Measurements from ENCODE around the gene ELF1. TPM values are rescaled to one million over a fixed set of nuclear protein-coding genes. Genes with fewer than 3 reads are reported as not detected.

ELF1 gene
- total and polyA plus RNA-seq, 3 experiments from 2014 or later = 76.8 to 139 (median 77.6) TPM

- ChIA-PET CTCF (interaction anchor here (0.6 to 2.8 kb wide), 5 partner anchors 9 to 195 kb away, joined by 3 to 10 read pairs (median 4); partner anchors contain the start of gene SLC25A15), POLR2A (interaction anchor here (0.6 to 1.5 kb wide), 4 partner anchors 11 to 35 kb away, joined by 3 to 7 read pairs (median 4); partner anchors contain the start of gene ELF1)
- no peaks in the 10 kb centered on the region for H3K36me3 ChIP-seq (ENCODE audit: insufficient read depth, low read length)
Measured at GRCh38 chr13:40983725-40984667, 35.1 kb downstream of the ELF1 start.

DNA sequence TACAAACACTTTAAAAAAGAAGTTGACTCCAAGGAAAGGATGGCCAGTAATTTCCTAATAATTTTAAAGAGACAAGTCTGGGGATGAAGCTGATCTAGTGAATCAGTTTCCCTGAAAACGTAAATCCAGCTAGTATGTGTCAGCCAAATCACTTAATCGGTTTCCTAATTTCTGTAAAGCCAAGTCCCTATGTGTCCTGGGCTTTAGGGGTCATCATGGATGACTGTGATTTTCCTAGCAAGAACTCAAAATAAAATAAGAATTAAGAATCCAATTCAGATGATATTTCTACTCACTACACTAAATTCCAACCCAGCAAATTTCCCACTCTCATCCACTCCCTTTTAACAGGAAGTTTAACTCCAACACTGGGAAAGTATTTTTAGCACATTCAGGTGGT lies 35.9 kb downstream of the ELF1 start:
- H3K27ac Mint-ChIP-seq = peak overlapping the region; percentile 91 to 99 (median 96)
- H3K4me1 Mint-ChIP-seq = peaks cover 55 to 73% (median 59%) of the 10 kb centered on the region in 3 donors
- Histone ChIP-seq H3K27me3 (ENCODE audit: insufficient read depth, low read length, poor library complexity, severe bottlenecking) (no peaks in the 10 kb centered on the region), H3K4me1 (ENCODE audit: insufficient read depth, low read length) (peaks cover 46% of the 10 kb centered on the region), H3K27ac (ENCODE audit: low read depth, low read length) (peak overlapping the region; percentile 81), H3K4me3 (ENCODE audit: low read length) (peak overlapping the region; percentile 81), H3K9me3 (ENCODE audit: low read length) (no peaks in the 10 kb centered on the region), H3K36me3 (ENCODE audit: insufficient read depth, low read length) (no peaks in the 10 kb centered on the region)
- no peak for DNase-seq
- ChIA-PET POLR2A (no interaction called here), CTCF (no interaction called here)
- H3K9me3 Mint-ChIP-seq = no peaks in the 10 kb centered on the region
- H3K36me3 Mint-ChIP-seq = peaks cover 0 to 29% (median 4%) of the 10 kb centered on the region in 3 donors
- H3K4me3 Mint-ChIP-seq = peak overlapping the region; percentile 86 to 96 (median 93)
- peaks cover 0 to 2% of the 10 kb centered on the region in 2 donors for H3K27me3 Mint-ChIP-seq

More at GRCh38 chr13:40983725-40984667, 35.1 kb downstream of the ELF1 start:
- H3K36me3 Mint-ChIP-seq = peaks cover 0 to 25% (median 4%) of the 10 kb centered on the region in 3 donors
- peak overlapping the region; percentile 84 to 96 (median 91) for H3K4me3 Mint-ChIP-seq
- no peak for DNase-seq
- H3K27ac ChIP-seq (ENCODE audit: low read depth, low read length) = peak overlapping the region; percentile 81
- H3K4me3 ChIP-seq (ENCODE audit: low read length) = peak overlapping the region; percentile 63
- no peaks in the 10 kb centered on the region for H3K27me3 ChIP-seq (ENCODE audit: insufficient read depth, low read length, poor library complexity, severe bottlenecking)
- H3K9me3 Mint-ChIP-seq = no peaks in the 10 kb centered on the region
- peaks cover 58 to 73% (median 59%) of the 10 kb centered on the region in 3 donors for H3K4me1 Mint-ChIP-seq
- H3K27me3 Mint-ChIP-seq = peaks cover 0 to 2% of the 10 kb centered on the region in 2 donors
- H3K9me3 ChIP-seq (ENCODE audit: low read length) = no peaks in the 10 kb centered on the region
- peaks cover 51% of the 10 kb centered on the region for H3K4me1 ChIP-seq (ENCODE audit: insufficient read depth, low read length)
- peak overlapping the region; percentile 91 to 99 (median 96) for H3K27ac Mint-ChIP-seq

DNA sequence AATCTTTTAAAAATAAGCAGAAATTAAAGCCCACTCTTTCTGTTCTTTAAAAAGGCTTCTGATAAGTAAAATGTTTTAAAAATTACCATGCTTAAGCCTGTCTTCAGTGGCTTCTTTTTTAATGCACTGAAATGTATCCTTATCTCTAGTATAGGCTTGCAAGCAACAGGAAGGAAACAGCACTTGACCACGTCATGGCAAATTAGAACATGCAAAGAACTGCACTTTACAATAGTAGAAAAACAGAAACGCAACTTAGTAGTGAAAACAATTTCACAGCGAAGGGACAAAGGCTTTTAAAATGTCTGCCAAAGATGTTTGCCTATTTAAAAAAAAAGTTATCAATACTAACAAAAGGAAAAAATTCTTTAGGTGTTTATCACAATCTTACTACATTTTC lies 36.3 kb downstream of the ELF1 start:
- Histone ChIP-seq H3K4me1 (ENCODE audit: insufficient read depth, low read length) (peaks cover 44% of the 10 kb centered on the region), H3K4me3 (ENCODE audit: low read length) (peak overlapping the region; percentile 81), H3K9me3 (ENCODE audit: low read length) (no peaks in the 10 kb centered on the region), H3K27me3 (ENCODE audit: insufficient read depth, low read length, poor library complexity, severe bottlenecking) (no peaks in the 10 kb centered on the region), H3K36me3 (ENCODE audit: insufficient read depth, low read length) (no peaks in the 10 kb centered on the region), H3K27ac (ENCODE audit: low read depth, low read length) (peak overlapping the region; percentile 81)
- POLR2A ChIA-PET = interaction anchor here (1.0 to 1.5 kb wide), 2 partner anchors 34 to 37 kb away, joined by 4 to 6 read pairs; partner anchors contain the start of gene ELF1
- peak overlapping the region; percentile 91 to 99 (median 96) for H3K27ac Mint-ChIP-seq
- peaks cover 0 to 2% of the 10 kb centered on the region in 2 donors for H3K27me3 Mint-ChIP-seq
- peaks cover 0 to 33% (median 7%) of the 10 kb centered on the region in 3 donors for H3K36me3 Mint-ChIP-seq
- DNase-seq = peak in 4 of 5 donors; percentile 37 to 81 (median 78)
- CTCF ChIA-PET = interaction anchor here (2.6 kb wide), 1 partner anchor 72 kb away, joined by 9 read pairs; no protein-coding TSS in a partner anchor
- peak overlapping the region; percentile 86 to 96 (median 93) for H3K4me3 Mint-ChIP-seq
- H3K4me1 Mint-ChIP-seq = peaks cover 55 to 73% (median 59%) of the 10 kb centered on the region in 3 donors
- H3K9me3 Mint-ChIP-seq = no peaks in the 10 kb centered on the region

- no peak for DNase-seq
- Mint-ChIP-seq H3K4me1 (peaks cover 61 to 78% (median 63%) of the 10 kb centered on the region in 3 donors), H3K9me3 (no peaks in the 10 kb centered on the region), H3K4me3 (peak overlapping the region; percentile 86 to 96 (median 93)), H3K36me3 (peaks cover 0 to 39% (median 9%) of the 10 kb centered on the region in 3 donors), H3K27me3 (peaks cover 0 to 2% of the 10 kb centered on the region in 2 donors), H3K27ac (peak overlapping the region; percentile 83 to 99 (median 96))
- Histone ChIP-seq H3K27ac (ENCODE audit: low read depth, low read length) (peak overlapping the region; percentile 81), H3K9me3 (ENCODE audit: low read length) (no peaks in the 10 kb centered on the region), H3K27me3 (ENCODE audit: insufficient read depth, low read length, poor library complexity, severe bottlenecking) (no peaks in the 10 kb centered on the region), H3K4me1 (ENCODE audit: insufficient read depth, low read length) (peaks cover 49% of the 10 kb centered on the region), H3K4me3 (ENCODE audit: low read length) (peak overlapping the region; percentile 81), H3K36me3 (ENCODE audit: insufficient read depth, low read length) (no peaks in the 10 kb centered on the region)
- CTCF ChIA-PET = interaction anchor here (1.0 to 2.6 kb wide), 3 partner anchors 35 to 73 kb away, joined by 3 to 9 read pairs (median 8); partner anchors contain the start of gene ELF1
- POLR2A ChIA-PET = interaction anchor here (0.7 to 1.8 kb wide), 5 partner anchors 9 to 79 kb away, joined by 3 to 6 read pairs (median 5); partner anchors contain the start of gene ELF1
Measured at GRCh38 chr13:40981949-40982348, 37.2 kb downstream of the ELF1 start.

DNA sequence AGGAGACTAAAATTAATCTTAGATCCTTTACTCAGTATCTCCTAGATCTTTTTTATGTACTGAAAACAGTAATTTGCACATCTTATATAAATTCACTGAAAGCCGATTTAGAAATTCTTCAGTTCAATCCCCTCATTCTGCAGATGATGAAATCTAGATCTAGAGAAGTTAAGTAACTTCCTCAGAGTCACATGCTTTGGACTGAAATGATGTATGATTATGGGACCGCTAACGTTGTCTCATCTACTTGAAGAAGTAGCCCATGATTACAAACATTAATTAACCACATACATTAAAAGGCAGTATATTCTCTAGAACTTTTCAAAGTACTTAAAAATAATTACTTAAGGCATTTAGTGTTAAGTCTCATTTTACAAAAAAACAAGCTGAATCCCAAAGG lies 37.8 kb downstream of the ELF1 start:
- Mint-ChIP-seq H3K27me3 (peaks cover 0 to 2% of the 10 kb centered on the region in 2 donors), H3K36me3 (peaks cover 0 to 43% (median 9%) of the 10 kb centered on the region in 3 donors), H3K4me1 (peaks cover 63 to 80% (median 66%) of the 10 kb centered on the region in 3 donors), H3K4me3 (peak overlapping the region; percentile 86 to 96 (median 93)), H3K27ac (peak overlapping the region; percentile 84 to 99 (median 96)), H3K9me3 (no peaks in the 10 kb centered on the region)
- H3K36me3 ChIP-seq (ENCODE audit: insufficient read depth, low read length) = no peaks in the 10 kb centered on the region
- H3K4me3 ChIP-seq (ENCODE audit: low read length) = peak overlapping the region; percentile 81
- peaks cover 51% of the 10 kb centered on the region for H3K4me1 ChIP-seq (ENCODE audit: insufficient read depth, low read length)
- POLR2A ChIA-PET = interaction anchor here (0.7 to 1.8 kb wide), 7 partner anchors 9 to 79 kb away, joined by 3 to 6 read pairs (median 4); partner anchors contain the start of gene ELF1
- CTCF ChIA-PET = interaction anchor here (1.0 to 2.6 kb wide), 4 partner anchors 35 to 73 kb away, joined by 3 to 9 read pairs (median 6); partner anchors contain the start of gene ELF1
- no peaks in the 10 kb centered on the region for H3K9me3 ChIP-seq (ENCODE audit: low read length)
- H3K27ac ChIP-seq (ENCODE audit: low read depth, low read length) = peak overlapping the region; percentile 81
- no peaks in the 10 kb centered on the region for H3K27me3 ChIP-seq (ENCODE audit: insufficient read depth, low read length, poor library complexity, severe bottlenecking)
- DNase-seq = peak in 1 of 5 donors; percentile 41

GRCh38 chr13:40980461-40980860 lies 38.7 kb downstream of the ELF1 start:
- POLR2A ChIA-PET = interaction anchor here (0.8 to 1.8 kb wide), 4 partner anchors 10 to 80 kb away, joined by 3 to 5 read pairs (median 4); partner anchors contain the start of gene ELF1
- Histone ChIP-seq H3K27ac (ENCODE audit: low read depth, low read length) (peak overlapping the region; percentile 81), H3K4me1 (ENCODE audit: insufficient read depth, low read length) (peaks cover 51% of the 10 kb centered on the region), H3K36me3 (ENCODE audit: insufficient read depth, low read length) (no peaks in the 10 kb centered on the region), H3K4me3 (ENCODE audit: low read length) (peak overlapping the region; percentile 81), H3K9me3 (ENCODE audit: low read length) (no peaks in the 10 kb centered on the region), H3K27me3 (ENCODE audit: insufficient read depth, low read length, poor library complexity, severe bottlenecking) (no peaks in the 10 kb centered on the region)
- peak overlapping the region; percentile 5 to 95 (median 90) for H3K27ac Mint-ChIP-seq
- H3K27me3 Mint-ChIP-seq = peaks cover 0 to 2% of the 10 kb centered on the region in 2 donors
- peaks cover 64 to 80% (median 66%) of the 10 kb centered on the region in 3 donors for H3K4me1 Mint-ChIP-seq
- DNase-seq = peak in 2 of 5 donors; percentile 51 to 58
- H3K36me3 Mint-ChIP-seq = peaks cover 0 to 50% (median 9%) of the 10 kb centered on the region in 3 donors
- H3K4me3 Mint-ChIP-seq = peak overlapping the region; percentile 86 to 96 (median 93)
- no peaks in the 10 kb centered on the region for H3K9me3 Mint-ChIP-seq
- CTCF ChIA-PET = interaction anchor here (1.0 to 2.6 kb wide), 4 partner anchors 10 to 74 kb away, joined by 3 to 9 read pairs (median 8); partner anchors contain the start of gene ELF1

- Histone ChIP-seq H3K9me3 (ENCODE audit: low read length) (no peaks in the 10 kb centered on the region), H3K36me3 (ENCODE audit: insufficient read depth, low read length) (no peaks in the 10 kb centered on the region), H3K4me3 (ENCODE audit: low read length) (peak overlapping the region; percentile 81), H3K27ac (ENCODE audit: low read depth, low read length) (no peak overlapping the region), H3K4me1 (ENCODE audit: insufficient read depth, low read length) (peaks cover 53% of the 10 kb centered on the region), H3K27me3 (ENCODE audit: insufficient read depth, low read length, poor library complexity, severe bottlenecking) (no peaks in the 10 kb centered on the region)
- CTCF ChIA-PET = interaction anchor here (0.7 to 2.2 kb wide), 9 partner anchors 9 to 82 kb away, joined by 3 to 8 read pairs (median 3); partner anchors contain the start of genes ELF1 and WBP4
- DNase-seq = no peak
- POLR2A ChIA-PET = interaction anchor here (0.8 to 1.1 kb wide), 3 partner anchors 10 to 40 kb away, joined by 3 to 5 read pairs (median 5); partner anchors contain the start of gene ELF1
- Mint-ChIP-seq H3K36me3 (peaks cover 0 to 58% (median 9%) of the 10 kb centered on the region in 3 donors), H3K27me3 (peaks cover 0 to 2% of the 10 kb centered on the region in 2 donors), H3K4me3 (peak overlapping the region; percentile 86 to 96 (median 93)), H3K27ac (peak overlapping the region; percentile 59 to 94 (median 88)), H3K4me1 (peaks cover 68 to 81% (median 68%) of the 10 kb centered on the region in 3 donors), H3K9me3 (no peaks in the 10 kb centered on the region)
Measured at GRCh38 chr13:40979232-40979631, 39.9 kb downstream of the ELF1 start.
